Epithelial cell of proximal tubule (primary cell): ENCODE data around the gene KIAA1217. TPM values are rescaled to one million over a fixed set of nuclear protein-coding genes. Genes with fewer than 3 reads are reported as not detected.

Source experiments
- DNase-seq: peaks from one replicate; pipeline ENCODE4 v3.0.0-alpha.2; 2011; ENCODE audit warnings: low read depth
- H3K4me3 ChIP-seq: 2 replicates; pipeline ENCODE4 v1.5.1; 2011; ENCODE audit warnings: low read depth, mild to moderate bottlenecking, low read length
- total RNA-seq: library from RNA; depleted of rRNA; stranded (reverse); fragments of >200 nt; gene quantifications from 2 replicates; pipeline ENCODE4 v1.2.3, GENCODE V29; 2015
- TF ChIP-seq, protein P1 (sequence below): conservative IDR thresholded peaks from 2 replicates; pipeline ENCODE4 v1.5.1; 2012; ENCODE audit warnings: low read depth, mild to moderate bottlenecking, low read length

The KIAA1217 gene
- total RNA-seq, 1 donor from 2014 or later, result 20.2 TPM

DNA sequence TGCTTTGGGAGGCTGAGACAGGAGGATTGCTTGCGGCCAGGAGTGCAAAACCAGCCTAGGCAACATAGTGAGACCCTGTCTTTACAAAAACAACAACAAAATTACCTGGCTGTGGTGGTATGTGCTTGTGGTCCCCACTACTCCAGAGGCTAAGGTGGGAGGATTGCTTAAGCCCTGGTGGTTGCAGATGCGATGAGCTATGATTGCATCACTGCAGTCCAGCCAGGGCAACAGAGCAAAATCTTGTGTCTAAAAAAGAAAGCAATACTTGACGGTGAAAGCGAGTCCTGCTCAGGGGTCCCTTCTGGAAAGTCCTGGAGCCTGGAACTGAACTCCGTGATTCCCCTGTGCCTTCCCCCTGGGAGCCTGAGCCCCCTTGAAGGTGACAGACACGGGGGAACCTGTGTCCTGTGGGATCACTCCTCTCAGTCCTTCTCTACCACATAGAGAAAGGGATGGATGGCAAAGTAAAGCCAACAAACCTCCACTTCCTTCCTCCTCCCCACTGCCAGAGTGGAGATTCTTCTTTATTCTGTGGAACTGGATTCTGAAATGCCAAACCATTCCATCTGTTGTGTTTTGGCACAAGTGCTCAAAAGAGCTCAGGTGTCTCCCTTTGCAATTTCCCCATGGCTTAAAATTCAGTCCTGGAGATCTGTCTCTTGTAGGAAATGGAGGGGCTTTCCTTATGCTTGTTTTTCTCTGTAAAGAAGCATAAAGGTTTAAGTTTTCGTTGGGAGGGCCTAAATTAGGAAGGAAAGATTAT lies 50.6 kb downstream of the KIAA1217 start:
- no peak for DNase-seq
- H3K4me3 ChIP-seq, result no peak overlapping the region
- TF ChIP-seq, protein P1, sequence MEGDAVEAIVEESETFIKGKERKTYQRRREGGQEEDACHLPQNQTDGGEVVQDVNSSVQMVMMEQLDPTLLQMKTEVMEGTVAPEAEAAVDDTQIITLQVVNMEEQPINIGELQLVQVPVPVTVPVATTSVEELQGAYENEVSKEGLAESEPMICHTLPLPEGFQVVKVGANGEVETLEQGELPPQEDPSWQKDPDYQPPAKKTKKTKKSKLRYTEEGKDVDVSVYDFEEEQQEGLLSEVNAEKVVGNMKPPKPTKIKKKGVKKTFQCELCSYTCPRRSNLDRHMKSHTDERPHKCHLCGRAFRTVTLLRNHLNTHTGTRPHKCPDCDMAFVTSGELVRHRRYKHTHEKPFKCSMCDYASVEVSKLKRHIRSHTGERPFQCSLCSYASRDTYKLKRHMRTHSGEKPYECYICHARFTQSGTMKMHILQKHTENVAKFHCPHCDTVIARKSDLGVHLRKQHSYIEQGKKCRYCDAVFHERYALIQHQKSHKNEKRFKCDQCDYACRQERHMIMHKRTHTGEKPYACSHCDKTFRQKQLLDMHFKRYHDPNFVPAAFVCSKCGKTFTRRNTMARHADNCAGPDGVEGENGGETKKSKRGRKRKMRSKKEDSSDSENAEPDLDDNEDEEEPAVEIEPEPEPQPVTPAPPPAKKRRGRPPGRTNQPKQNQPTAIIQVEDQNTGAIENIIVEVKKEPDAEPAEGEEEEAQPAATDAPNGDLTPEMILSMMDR, result no peak

GRCh38 chr10:24261627-24262026 lies 52.7 kb downstream of the KIAA1217 start:
- TF ChIP-seq, protein P1, result no peak
- DNase-seq, result no peak
- H3K4me3 ChIP-seq, result no peak overlapping the region

GRCh38 chr10:24262929-24263590 lies 54.1 kb downstream of the KIAA1217 start:
- TF ChIP-seq, protein P1, result no peak
- DNase-seq, result no peak
- H3K4me3 ChIP-seq, result no peak overlapping the region

DNA sequence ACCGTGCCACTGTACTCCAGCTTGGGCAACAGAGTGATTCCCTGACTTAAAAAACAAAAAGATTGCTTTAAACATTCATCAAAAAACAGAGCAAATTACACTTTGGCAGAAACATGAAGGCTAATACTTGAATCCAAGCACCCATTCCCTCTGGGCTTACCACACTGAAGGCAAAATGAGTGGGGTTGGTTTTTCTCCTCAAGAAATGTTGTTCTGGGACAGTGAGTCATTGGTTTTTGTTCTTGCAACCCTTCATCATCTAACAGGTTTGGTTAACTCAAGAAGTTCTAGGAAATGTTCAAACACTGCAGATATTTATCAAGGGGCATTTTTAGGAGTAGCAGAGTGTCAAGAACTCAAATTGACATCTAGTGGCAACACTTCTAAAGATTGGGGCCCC lies 60.5 kb downstream of the KIAA1217 start:
- no peak for DNase-seq
- TF ChIP-seq, protein P1, result no peak
- H3K4me3 ChIP-seq, result no peak overlapping the region

DNA sequence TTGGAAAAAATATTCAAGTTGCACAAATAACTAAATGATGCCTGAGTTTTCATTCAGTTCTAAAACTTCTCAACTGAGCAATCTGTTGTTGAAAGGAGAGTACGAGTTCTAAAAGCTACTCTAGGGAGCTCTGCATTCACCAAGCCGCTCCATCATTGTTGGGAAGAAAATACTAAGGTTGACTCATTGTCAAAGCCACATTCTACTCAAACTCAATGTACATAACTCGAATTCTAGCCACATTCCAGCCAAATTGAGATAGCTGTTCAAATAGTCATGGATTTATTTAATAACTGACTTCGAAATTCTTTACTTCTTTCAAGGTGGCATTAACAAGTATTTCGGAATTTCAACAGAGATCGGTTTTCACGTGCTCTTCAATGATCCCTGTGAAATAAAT lies 63.4 kb downstream of the KIAA1217 start:
- TF ChIP-seq, protein P1, result no peak
- DNase-seq, result no peak
- H3K4me3 ChIP-seq, result no peak overlapping the region

DNA sequence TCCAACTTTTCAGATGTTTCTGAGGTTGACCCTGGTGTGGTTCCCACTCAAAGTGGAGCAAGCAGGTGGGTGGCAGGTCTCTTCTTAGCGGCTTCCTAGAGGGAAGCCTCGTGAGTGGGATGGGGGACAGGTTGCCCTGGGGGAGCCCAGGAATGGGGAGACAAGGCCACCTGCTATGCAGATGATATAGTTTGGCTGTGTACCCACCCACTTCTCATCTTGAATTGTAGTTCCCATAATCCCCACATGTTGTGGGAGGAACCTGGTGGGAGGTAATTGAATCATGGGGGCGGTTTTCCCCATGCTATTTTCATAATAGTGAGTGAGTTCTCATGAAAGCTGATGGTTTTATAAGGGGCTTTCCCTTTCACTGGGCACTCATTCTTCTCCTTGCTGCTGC lies 68.3 kb downstream of the KIAA1217 start:
- no peak overlapping the region for H3K4me3 ChIP-seq
- TF ChIP-seq, protein P1, result no peak
- no peak for DNase-seq
